ENCODE measurements around the gene LCN15. TPM values are rescaled to one million over a fixed set of nuclear protein-coding genes. Genes with fewer than 3 reads are reported as not detected.

The LCN15 gene
- total and polyA plus RNA-seq, 2 of the 4 experiments (the other 2 are of a cell fraction), result not detected

DNA sequence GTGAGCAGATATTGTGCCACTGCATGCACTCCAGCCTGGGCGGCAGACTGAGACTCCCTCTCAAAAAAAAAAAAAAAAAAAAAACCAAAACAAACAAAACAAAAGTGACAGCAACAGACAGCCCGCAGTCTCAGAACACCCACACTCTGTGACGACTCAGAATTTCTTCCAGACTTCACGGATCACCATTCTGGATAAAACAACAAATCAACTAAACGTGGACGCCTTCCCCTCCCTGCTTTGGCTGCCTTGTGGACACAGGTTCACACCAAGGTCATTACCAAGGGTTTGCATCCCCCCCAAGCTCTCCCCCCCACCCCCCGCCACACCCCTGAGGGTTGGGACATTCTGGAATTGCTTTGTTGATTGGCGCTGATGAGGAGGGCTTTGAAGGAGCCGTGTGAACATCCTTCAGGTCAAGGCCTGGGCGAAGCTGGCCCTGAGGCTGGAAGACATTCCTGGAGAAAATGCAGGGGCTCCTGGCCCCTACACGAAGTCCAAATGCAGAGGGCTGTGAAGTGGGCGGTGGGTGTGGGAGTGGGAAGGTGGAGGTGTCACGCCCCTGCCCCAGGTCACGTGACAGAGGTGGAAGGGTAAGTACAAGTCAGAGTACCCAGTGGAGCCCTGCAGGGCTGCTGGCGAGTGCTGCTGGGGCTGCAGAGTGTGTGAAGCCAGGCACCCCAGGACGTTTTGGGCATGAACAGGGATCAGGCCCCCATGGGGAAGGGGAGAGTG lies 31.7 kb downstream of the LCN15 start:
- Histone ChIP-seq H3K36me3 (ENCODE audit: control insufficient read depth, insufficient read depth, low read length) (no peaks in the 10 kb centered on the region), H3K56ac (ENCODE audit: extremely low read depth, insufficient read depth, low read length) (no peak overlapping the region), H3K4ac (ENCODE audit: low read depth, low read length) (no peak overlapping the region), H2BK5ac (ENCODE audit: low read depth, low read length, poor library complexity, severe bottlenecking) (no peak overlapping the region), H2BK120ac (ENCODE audit: low read depth, low read length) (no peak overlapping the region), H4K8ac (ENCODE audit: low read depth in 2 of 2, low read length in 2 of 2) (no peak overlapping the region), H2AK9ac (replicated peaks; ENCODE audit: low read depth, low read length, poor library complexity) (no peak overlapping the region), H3K14ac (replicated peaks; ENCODE audit: low read depth, low read length) (no peak overlapping the region), H3K23ac (ENCODE audit: low read depth, low read length) (no peak overlapping the region), H3K9me3 (ENCODE audit: control insufficient read depth, insufficient read depth, low read length) (no peaks in the 10 kb centered on the region), H2BK20ac (ENCODE audit: low read depth, low read length) (no peak overlapping the region), H3K9me1 (ENCODE audit: insufficient read depth, low read length) (no peaks in the 10 kb centered on the region), H2AFZ (replicated peaks; ENCODE audit: low read length, poor library complexity) (no peak overlapping the region), H3K4me3 (ENCODE audit: insufficient read depth, low read depth, low read length) (no peak overlapping the region), H2AK5ac (ENCODE audit: low read depth, low read length) (no peak overlapping the region), H3K4me2 (ENCODE audit: low read depth, low read length) (no peak overlapping the region), H3K9ac (ENCODE audit: low read depth, low read length) (no peak overlapping the region), H3K27ac (ENCODE audit: insufficient read depth, low read length) (no peak overlapping the region), H4K20me1 (ENCODE audit: insufficient read depth, low read length) (peaks cover 3% of the 10 kb centered on the region), H3K27me3 (ENCODE audit: control insufficient read depth, insufficient read depth, low read length) (peaks cover 3% of the 10 kb centered on the region; the same call in 1 of the 2 replicates), H2BK15ac (ENCODE audit: low read depth, low read length) (no peak overlapping the region), H4K91ac (ENCODE audit: insufficient read depth, low read depth, low read length) (no peak overlapping the region), H3K79me1 (ENCODE audit: low read depth in 1 of 2, low read length in 2 of 2) (peaks cover 10 to 35% of the 10 kb centered on the region in 2 experiments; a peak in 3 of 4 replicates), H3K4me1 (ENCODE audit: control insufficient read depth, insufficient read depth, low read length) (peaks cover 4% of the 10 kb centered on the region; the same call in 1 of the 2 replicates), H4K5ac (ENCODE audit: low read depth, low read length) (no peak overlapping the region), H3K18ac (ENCODE audit: low read depth, low read length) (no peak overlapping the region)
- 64% methylated on average over 7 of the region's 16 CpGs; no CpG with 5 or more reads in 1 of the 2 experiments for WGBS, 2 experiments (ENCODE audit: extremely low coverage in 2 of 2, insufficient read length in 1 of 2)
- CTCF ChIA-PET, result no interaction called here
- no peak for DNase-seq
- in situ Hi-C loops (cut with MboI; ENCODE audit: low sequenced_read_pairs) (no loop called here), dilution Hi-C loops (cut with HindIII; ENCODE audit: low sequenced_read_pairs, unreplicated experiment) (no loop called here), intact Hi-C loops (cut with micrococcal nuclease) (no loop called here)
- TF ChIP-seq BHLHE40 (IDR thresholded peaks at IDR 0.05; ENCODE audit: low read depth, low read length) (no peak), RFX5 (IDR thresholded peaks at IDR 0.05; ENCODE audit: low read depth, low read length) (no peak), CHD1 (IDR thresholded peaks at IDR 0.05; ENCODE audit: low read depth, low read length) (no peak), RAD21 (IDR thresholded peaks at IDR 0.05; ENCODE audit: low read length) (no peak), MAFK (IDR thresholded peaks at IDR 0.05; ENCODE audit: low read depth, low read length) (no peak), MXI1 (IDR thresholded peaks at IDR 0.05; ENCODE audit: borderline replicate concordance, low read depth, low read length) (no peak), FOS (IDR thresholded peaks at IDR 0.05; ENCODE audit: low read depth, low read length) (no peak), NFE2L2 (IDR thresholded peaks at IDR 0.05; ENCODE audit: low read depth, low read length) (no peak), CEBPB (IDR thresholded peaks at IDR 0.05; ENCODE audit: low read depth, low read length) (no peak), POLR2A (IDR thresholded peaks at IDR 0.05; ENCODE audit: low read depth, low read length) (no peak)
- TF ChIP-seq, protein P1, sequence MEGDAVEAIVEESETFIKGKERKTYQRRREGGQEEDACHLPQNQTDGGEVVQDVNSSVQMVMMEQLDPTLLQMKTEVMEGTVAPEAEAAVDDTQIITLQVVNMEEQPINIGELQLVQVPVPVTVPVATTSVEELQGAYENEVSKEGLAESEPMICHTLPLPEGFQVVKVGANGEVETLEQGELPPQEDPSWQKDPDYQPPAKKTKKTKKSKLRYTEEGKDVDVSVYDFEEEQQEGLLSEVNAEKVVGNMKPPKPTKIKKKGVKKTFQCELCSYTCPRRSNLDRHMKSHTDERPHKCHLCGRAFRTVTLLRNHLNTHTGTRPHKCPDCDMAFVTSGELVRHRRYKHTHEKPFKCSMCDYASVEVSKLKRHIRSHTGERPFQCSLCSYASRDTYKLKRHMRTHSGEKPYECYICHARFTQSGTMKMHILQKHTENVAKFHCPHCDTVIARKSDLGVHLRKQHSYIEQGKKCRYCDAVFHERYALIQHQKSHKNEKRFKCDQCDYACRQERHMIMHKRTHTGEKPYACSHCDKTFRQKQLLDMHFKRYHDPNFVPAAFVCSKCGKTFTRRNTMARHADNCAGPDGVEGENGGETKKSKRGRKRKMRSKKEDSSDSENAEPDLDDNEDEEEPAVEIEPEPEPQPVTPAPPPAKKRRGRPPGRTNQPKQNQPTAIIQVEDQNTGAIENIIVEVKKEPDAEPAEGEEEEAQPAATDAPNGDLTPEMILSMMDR (conservative IDR thresholded peaks at IDR 0.05; ENCODE audit: low read depth, low read length), result no peak
- no peak for ATAC-seq (ENCODE audit: low read depth)
- POLR2A ChIA-PET (ENCODE audit: unreplicated experiment), result no interaction called here
- no TSS peak for BruUV-seq (replicated peaks)

All from IMR-90 (cell line).